Astrocyte (in vitro differentiated cells and primary cell): ENCODE data around the gene CCDC57.

ENCODE experiments used
- EZH2 ChIP-seq: IDR thresholded peaks from 2 replicates; pipeline ENCODE4 v1.6.1; 2012; ENCODE audit warnings: mild to moderate bottlenecking, low read length, inconsistent platforms; ENCODE audit not compliant: insufficient read depth
- TF ChIP-seq, protein P1 (sequence below): IDR thresholded peaks from 2 replicates; pipeline ENCODE4 v1.5.1; 2011; ENCODE audit warnings: low read depth, mild to moderate bottlenecking, inconsistent platforms, low read length, moderate library complexity; ENCODE audit not compliant: insufficient read depth

DNA sequence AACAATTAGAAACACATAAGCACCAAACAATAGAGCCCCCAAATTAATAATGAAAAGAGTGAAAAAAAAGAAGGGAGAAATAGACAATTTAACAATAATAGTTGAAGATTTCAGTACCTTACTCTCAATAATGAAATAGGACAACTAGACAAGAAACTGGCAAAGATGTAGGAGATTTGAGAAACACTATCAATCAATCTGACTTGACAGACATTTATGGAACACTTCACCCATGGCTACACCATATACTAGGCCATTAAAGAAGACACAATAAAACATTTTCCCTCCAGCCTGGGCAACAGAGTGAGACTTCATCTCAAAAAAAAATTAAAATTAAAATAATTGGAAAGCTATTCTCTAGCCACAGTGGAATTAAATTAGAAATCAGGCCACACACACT lies 142.0 kb downstream of the CCDC57 start:
- TF ChIP-seq, protein P1, sequence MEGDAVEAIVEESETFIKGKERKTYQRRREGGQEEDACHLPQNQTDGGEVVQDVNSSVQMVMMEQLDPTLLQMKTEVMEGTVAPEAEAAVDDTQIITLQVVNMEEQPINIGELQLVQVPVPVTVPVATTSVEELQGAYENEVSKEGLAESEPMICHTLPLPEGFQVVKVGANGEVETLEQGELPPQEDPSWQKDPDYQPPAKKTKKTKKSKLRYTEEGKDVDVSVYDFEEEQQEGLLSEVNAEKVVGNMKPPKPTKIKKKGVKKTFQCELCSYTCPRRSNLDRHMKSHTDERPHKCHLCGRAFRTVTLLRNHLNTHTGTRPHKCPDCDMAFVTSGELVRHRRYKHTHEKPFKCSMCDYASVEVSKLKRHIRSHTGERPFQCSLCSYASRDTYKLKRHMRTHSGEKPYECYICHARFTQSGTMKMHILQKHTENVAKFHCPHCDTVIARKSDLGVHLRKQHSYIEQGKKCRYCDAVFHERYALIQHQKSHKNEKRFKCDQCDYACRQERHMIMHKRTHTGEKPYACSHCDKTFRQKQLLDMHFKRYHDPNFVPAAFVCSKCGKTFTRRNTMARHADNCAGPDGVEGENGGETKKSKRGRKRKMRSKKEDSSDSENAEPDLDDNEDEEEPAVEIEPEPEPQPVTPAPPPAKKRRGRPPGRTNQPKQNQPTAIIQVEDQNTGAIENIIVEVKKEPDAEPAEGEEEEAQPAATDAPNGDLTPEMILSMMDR = no peak
- no peak for TF ChIP-seq EZH2
